K562 (cell line): ENCODE results near the gene LDB1. TPM values are rescaled to one million over a fixed set of nuclear protein-coding genes. Genes with fewer than 3 reads are reported as not detected.
A peak's percentile ranks its signal among the peaks of the same experiment; 100 is the strongest.

ENCODE experiments used
- CTCF ChIP-seq, 3 experiments: IDR thresholded peaks in 2 of 3; conservative IDR thresholded peaks in 1 of 3; 2 replicates each; pipeline ENCODE4 v1.5.1; 2011 to 2012; ENCODE audit warnings: low read length in 3 of 3, mild to moderate bottlenecking in 3 of 3, control low read depth in 2 of 3, improper control_type of control experiment in 1 of 3, inconsistent platforms in 1 of 3, low read depth in 1 of 3, mixed read lengths in 1 of 3, moderate library complexity in 1 of 3; ENCODE audit not compliant: insufficient read depth in 2 of 3
- CXXC5 ChIP-seq: fragments of 250-450 bp; sonication (Bioruptor Pico); IDR thresholded peaks from 2 replicates; pipeline ENCODE4 v1.8.0; 2022; ENCODE audit warnings: inconsistent platforms, mild to moderate bottlenecking, moderate library complexity
- L3MBTL2 ChIP-seq: fragments of 450-650 bp; IDR thresholded peaks from 2 replicates; pipeline ENCODE4 v1.6.1; 2016; ENCODE audit warnings: mild to moderate bottlenecking, moderate library complexity
- MEIS2 ChIP-seq: fragments of 450-650 bp; IDR thresholded peaks from 2 replicates; pipeline ENCODE4 v1.6.1; 2014; ENCODE audit warnings: mild to moderate bottlenecking; ENCODE audit not compliant: partially characterized antibody
- POLR3A ChIP-seq: IDR thresholded peaks from 2 replicates; pipeline ENCODE4 v1.6.1; 2011; ENCODE audit warnings: borderline replicate concordance, mild to moderate bottlenecking, moderate library complexity; ENCODE audit not compliant: insufficient read length, insufficient read depth; ENCODE audit errors: extremely low read depth
- RAD21 ChIP-seq, 2 experiments: fragments of 250-450 bp in 1 of 2; fragments of 450-650 bp in 1 of 2; sonication (Bioruptor Pico) in 1 of 2; formaldehyde crosslinking in 1 of 2; IDR thresholded peaks in 1 of 2; conservative IDR thresholded peaks in 1 of 2; 2 replicates each; pipeline versions ENCODE4 v1.4.0 to v1.8.0; 2020 to 2022; ENCODE audit warnings: mild to moderate bottlenecking in 2 of 2, moderate library complexity in 1 of 2
- RBBP5 ChIP-seq: fragments of 200-600 bp; sonication (generic); IDR thresholded peaks from 2 replicates; pipeline ENCODE4 v1.6.1; 2012; ENCODE audit warnings: borderline replicate concordance, mild to moderate bottlenecking, low read length, control low read depth, inconsistent platforms; ENCODE audit not compliant: insufficient read depth, poor library complexity, severe bottlenecking
- REST ChIP-seq, 2 experiments: fragments of 450-650 bp; formaldehyde crosslinking in 1 of 2; IDR thresholded peaks; 2 replicates each; pipeline versions ENCODE4 v1.4.0 to v1.6.1; 2014 to 2020; ENCODE audit warnings: mild to moderate bottlenecking in 2 of 2, borderline replicate concordance in 1 of 2, low read depth in 1 of 2
- SMAD1 ChIP-seq: fragments of 150-350 bp; IDR thresholded peaks from 2 replicates; pipeline ENCODE4 v1.6.1; 2014; ENCODE audit warnings: low read length, low read depth; ENCODE audit not compliant: partially characterized antibody
- STAG1 ChIP-seq: sonication (generic); formaldehyde crosslinking; IDR thresholded peaks from 2 replicates; pipeline ENCODE4 v1.5.0; 2020; ENCODE audit warnings: missing genetic modification reagents, borderline replicate concordance
- ZBTB9 ChIP-seq: fragments of 450-650 bp; formaldehyde crosslinking; IDR thresholded peaks from 2 replicates; pipeline ENCODE4 v1.4.0; 2020; ENCODE audit warnings: mild to moderate bottlenecking, moderate library complexity
- ZNF408 ChIP-seq: fragments of 250-450 bp; sonication (Bioruptor Pico); IDR thresholded peaks from 2 replicates; pipeline ENCODE4 v1.4.0; 2020; ENCODE audit warnings: low read depth, mild to moderate bottlenecking, moderate library complexity
- ZNF75A ChIP-seq: fragments of 450-650 bp; formaldehyde crosslinking; IDR thresholded peaks from 2 replicates; pipeline ENCODE4 v1.4.0; 2020; ENCODE audit warnings: mild to moderate bottlenecking
- polyA plus RNA-seq, 8 experiments: library from polyadenylated mRNA; depleted of rRNA in 4 of 8; stranded (reverse) in 5 of 8; unstranded in 3 of 8; fragments of >200 nt; fragmentation: Nextera tagmentation in 2 of 8; fragmentation: Illumina TruSeq in 1 of 8; extraction: Ambion mirVana in 2 of 8; extraction: Trizol in 1 of 8; gene quantifications; 2 replicates each; pipeline versions ENCODE4 v1.2.1 to v1.2.3, GENCODE V29; 2011 to 2014; ENCODE audit warnings: inconsistent platforms in 1 of 8, missing spikeins in 1 of 8
- total RNA-seq, 7 experiments: library from RNA; depleted of rRNA in 6 of 7; stranded (reverse); fragments of >200 nt in 6 of 7; fragmentation: Illumina TruSeq in 2 of 7; extraction: Trizol in 2 of 7; gene quantifications; 2 replicates each; pipeline versions ENCODE4 v1.2.1 to v1.2.3, GENCODE V29; 2011 to 2021; ENCODE audit warnings: low replicate concordance in 1 of 7

Gene LDB1
- total and polyA plus RNA-seq, 9 of the 15 experiments (the other 6 are each of a cell fraction or from before 2014, with no cell fraction given), result 1.9 to 137 (median 105) TPM

- TF ChIP-seq REST (IDR thresholded peaks at IDR 0.05; ENCODE audit: borderline replicate concordance) (peak; percentile 60), REST (CRISPR knock-in tag; IDR thresholded peaks at IDR 0.05; ENCODE audit: low read depth) (0 out of 2 replicates have a peak, but pooled peaks have one; percentile 45), RAD21 (CRISPR knock-in tag; conservative IDR thresholded peaks at IDR 0.05 in 1 of 2, IDR thresholded peaks at IDR 0.05 in 1 of 2) (0 out of 4 replicates have a peak, but pooled peaks of 1 of the 2 experiments have one; percentile 1), CXXC5 (CRISPR knock-in tag) (peak; percentile 86), MEIS2 (peak; percentile 4), POLR3A (no peak), ZNF408 (CRISPR knock-in tag) (no peak), L3MBTL2 (peak; percentile 65; the same call in 1 of the 2 replicates), ZNF75A (CRISPR knock-in tag) (peak; percentile 52; the same call in 1 of the 2 replicates), ZBTB9 (0 out of 2 replicates have a peak, but pooled peaks have one; percentile 16), CTCF (IDR thresholded peaks at IDR 0.05 in 2 of 3, conservative IDR thresholded peaks at IDR 0.05 in 1 of 3; ENCODE audit: insufficient read depth in 2 of 3, low read depth in 1 of 3, low read length in 3 of 3) (peak in 1 of 3 experiments; percentile 14; a peak in 1 of 6 replicates), SMAD1 (peak; percentile 17), RBBP5 (peak; percentile 2), STAG1 (no peak)
Measured at GRCh38 chr10:102120142-102120990, at the start of gene LDB1 (continued).
